Endothelial cell of umbilical vein (primary cell): Measurements from ENCODE around the gene CEP164. TPM values are rescaled to one million over a fixed set of nuclear protein-coding genes. Genes with fewer than 3 reads are reported as not detected.

Experiments used
- BruUV-seq: library from RNA; stranded (reverse); fragments of 400-500 nt; replicated peaks from 2 replicates; lab custom pipeline; 2021; lab: Mats Ljungman, UMichigan
- CTCF ChIA-PET: fragments of 300-600, 350-600 bp; sonication (Branson Sonifier 250); formaldehyde crosslinking; loops from one replicate; lab custom pipeline; 2021; ENCODE audit warnings: antibody characterized with exemption, inconsistent platforms; lab: Charles Lee
- POLR2A ChIA-PET: fragments of 300-600, 350-600 bp; sonication (Branson Sonifier 250); formaldehyde crosslinking; loops from one replicate; lab custom pipeline; 2021; ENCODE audit warnings: antibody characterized with exemption, inconsistent platforms; lab: Charles Lee
- DNase-seq: peaks from one replicate; pipeline ENCODE4 v3.0.0-alpha.2; 2011; ENCODE audit warnings: low read depth, low spot score
- FAIRE-seq: peaks from 2 replicates; lab custom pipeline; 2011; peaks lifted over from hg19 to GRCh38; lab: Jason Lieb, UNC
- H2AFZ ChIP-seq: 2 replicates; pipeline ENCODE4 v1.6.0; 2012; ENCODE audit warnings: low read depth, low read length, control low read depth, inconsistent platforms
- H3K27ac ChIP-seq: 2 replicates; pipeline ENCODE4 v1.5.1; 2011; ENCODE audit warnings: low read depth, mild to moderate bottlenecking, control low read depth, low read length, moderate library complexity; ENCODE audit not compliant: insufficient read depth
- H3K27me3 ChIP-seq, 2 experiments: 2 replicates each; pipeline versions ENCODE4 v1.6.0 to v1.6.1; 2011; ENCODE audit warnings: low read length in 2 of 2, mixed read lengths in 1 of 2; ENCODE audit not compliant: control insufficient read depth in 2 of 2, insufficient read depth in 2 of 2
- H3K36me3 ChIP-seq, 2 experiments: 2 replicates in 1 of 2; 3 replicates in 1 of 2; pipeline ENCODE4 v1.5.1; 2011; ENCODE audit warnings: low read length in 2 of 2, mild to moderate bottlenecking in 1 of 2, moderate library complexity in 1 of 2; ENCODE audit not compliant: control insufficient read depth in 2 of 2, insufficient read depth in 2 of 2; ENCODE audit errors: extremely low read depth in 1 of 2
- H3K4me1 ChIP-seq: 3 replicates; pipeline ENCODE4 v1.5.1; 2011; ENCODE audit warnings: mild to moderate bottlenecking, low read length; ENCODE audit not compliant: control insufficient read depth, insufficient read depth; ENCODE audit errors: extremely low read depth
- H3K4me2 ChIP-seq: 2 replicates; pipeline ENCODE4 v1.6.1; 2011; ENCODE audit warnings: low read length, control low read depth, mixed read lengths; ENCODE audit not compliant: insufficient read depth
- H3K4me3 ChIP-seq, 3 experiments: fragments of 200-600 bp in 1 of 3; sonication (generic), shearing (Covaris generic) in 1 of 3; replicated peaks in 1 of 3; 2 replicates each; pipeline ENCODE4 v1.5.1; 2011 to 2016; ENCODE audit warnings: control low read depth in 3 of 3, low read length in 3 of 3, mild to moderate bottlenecking in 2 of 3, inconsistent platforms in 1 of 3, low read depth in 1 of 3, moderate library complexity in 1 of 3; ENCODE audit not compliant: insufficient read depth in 1 of 3
- H3K79me2 ChIP-seq: 2 replicates; pipeline ENCODE4 v1.6.0; 2012; ENCODE audit warnings: low read length, inconsistent platforms; ENCODE audit not compliant: control insufficient read depth, insufficient read depth
- H3K9ac ChIP-seq: replicated peaks from 2 replicates; pipeline ENCODE3; 2011; ENCODE audit warnings: low read length, control low read depth; ENCODE audit not compliant: insufficient read depth; ENCODE audit errors: extremely low read depth
- H3K9me1 ChIP-seq: replicated peaks from 3 replicates; pipeline ENCODE4 v1.6.0; 2011; ENCODE audit warnings: mild to moderate bottlenecking, low read length; ENCODE audit not compliant: control insufficient read depth, insufficient read depth; ENCODE audit errors: extremely low read depth
- H3K9me3 ChIP-seq: replicated peaks from 2 replicates; pipeline ENCODE4 v1.5.1; 2012; ENCODE audit warnings: low read length, inconsistent platforms; ENCODE audit not compliant: control insufficient read depth, insufficient read depth
- H4K20me1 ChIP-seq: replicated peaks from 2 replicates; pipeline ENCODE3; 2011; ENCODE audit warnings: mild to moderate bottlenecking, low read length; ENCODE audit not compliant: control insufficient read depth, insufficient read depth; ENCODE audit errors: extremely low read depth
- CTCF ChIP-seq, 2 donors: IDR thresholded peaks; 1 replicate in 1 of 2; 2 replicates in 1 of 2; pipeline ENCODE4 v1.5.1; 2011; ENCODE audit warnings: low read length in 2 of 2, mild to moderate bottlenecking in 2 of 2, moderate library complexity in 2 of 2, control low read depth in 1 of 2, inconsistent platforms in 1 of 2, low read depth in 1 of 2; ENCODE audit not compliant: insufficient read depth in 1 of 2; ENCODE audit errors: extremely low read depth in 1 of 2
- EZH2 ChIP-seq: IDR thresholded peaks from 2 replicates; pipeline ENCODE4 v1.6.1; 2012; ENCODE audit warnings: borderline replicate concordance, low read depth, mild to moderate bottlenecking, moderate library complexity, low read length, inconsistent platforms; ENCODE audit not compliant: severe bottlenecking
- FOS ChIP-seq: IDR thresholded peaks from 2 replicates; pipeline ENCODE4 v1.6.1; 2011; ENCODE audit warnings: mild to moderate bottlenecking, low read length, moderate library complexity, borderline replicate concordance; ENCODE audit not compliant: insufficient read depth
- GATA2 ChIP-seq: IDR thresholded peaks from 2 replicates; pipeline ENCODE4 v1.7.0; 2011; ENCODE audit warnings: low read depth, mild to moderate bottlenecking, moderate library complexity, mixed read lengths, low read length; ENCODE audit not compliant: insufficient read length, insufficient read depth
- JUN ChIP-seq: IDR thresholded peaks from 2 replicates; pipeline ENCODE4 v1.6.1; 2011; ENCODE audit warnings: borderline replicate concordance, low read depth; ENCODE audit not compliant: insufficient read length, insufficient read depth
- MAX ChIP-seq: IDR thresholded peaks from 2 replicates; pipeline ENCODE4 v1.6.1; 2011; ENCODE audit not compliant: insufficient read depth, insufficient read length
- MYC ChIP-seq: IDR thresholded peaks from one replicate; pipeline ENCODE4 v1.6.1; 2011; ENCODE audit warnings: mild to moderate bottlenecking, low read depth, low read length
- POLR2A ChIP-seq: IDR thresholded peaks from 2 replicates; pipeline ENCODE4 v1.6.1; 2012; ENCODE audit warnings: low read depth, mild to moderate bottlenecking, control low read depth, low read length
- dilution Hi-C: fragments of 300-500 bp; cut with MboI; formaldehyde crosslinking; loops from one replicate; pipeline ENCODE4 v1.15.0; 2019; ENCODE audit warnings: low sequenced_read_pairs; ENCODE audit not compliant: extremely low pct_ligation_motif_present
- intact Hi-C: fragments of 100-400 bp; cut with micrococcal nuclease; formaldehyde crosslinking; loops from one replicate; pipeline ENCODE4 v1.10.0; 2022
- polyA plus RNA-seq, 4 experiments: library from polyadenylated mRNA; depleted of rRNA in 3 of 4; stranded (reverse) in 3 of 4; unstranded in 1 of 4; fragments of >200 nt; gene quantifications; 2 replicates each; pipeline versions ENCODE4 v1.2.1 to v1.2.3, GENCODE V29; 2011 to 2012; ENCODE audit warnings: missing spikeins in 1 of 4
- total RNA-seq: library from RNA; stranded (reverse); gene quantifications from 2 replicates; pipeline ENCODE4 v1.2.3, GENCODE V29; 2021

The CEP164 gene
- total and polyA plus RNA-seq, 2 donors (not counting 3 experiments of a cell fraction or from before 2014, with no cell fraction given): 22.7 to 48.4 TPM

GRCh38 chr11:117303101-117303500 lies 24.6 kb upstream of the CEP164 start:
- CTCF ChIA-PET: interaction anchor here (1.2 kb wide), 1 partner anchor 24 kb away, joined by 3 read pairs; the partner anchor contains the start of gene CEP164

More at GRCh38 chr11:117303101-117303500, 24.6 kb upstream of the CEP164 start:
- H3K79me2 ChIP-seq: no peaks in the 10 kb centered on the region
- H3K9me1 ChIP-seq: no peaks in the 10 kb centered on the region
- H2AFZ ChIP-seq: no peak overlapping the region
- dilution Hi-C loops (no loop called here), intact Hi-C loops (no loop called here)
- no peak overlapping the region for H3K4me3 ChIP-seq
- BruUV-seq: no TSS peak
- no peak overlapping the region for H3K27ac ChIP-seq
- H3K9me3 ChIP-seq: no peaks in the 10 kb centered on the region
- H3K4me1 ChIP-seq: no peaks in the 10 kb centered on the region
- FAIRE-seq (no peak), DNase-seq (no peak)
- H3K36me3 ChIP-seq: peaks cover 0 to 2% of the 10 kb centered on the region in 2 experiments
- no peak for TF ChIP-seq MAX
- TF ChIP-seq POLR2A: no peak
- TF ChIP-seq FOS: no peak
- TF ChIP-seq MYC: no peak
- TF ChIP-seq EZH2: no peak
- no peak for TF ChIP-seq CTCF (IDR thresholded peaks at IDR 0.05; ENCODE audit: extremely low read depth in 1 of 2, insufficient read depth in 1 of 2, low read depth in 1 of 2, low read length in 2 of 2)
- no peak for TF ChIP-seq JUN
- TF ChIP-seq GATA2: no peak
- H3K9ac ChIP-seq: no peak overlapping the region
- H4K20me1 ChIP-seq: no peaks in the 10 kb centered on the region
- POLR2A ChIA-PET: interaction anchor here (0.6 kb wide), 1 partner anchor 741 kb away, joined by 13 read pairs; no protein-coding TSS in a partner anchor
- H3K27me3 ChIP-seq: no peaks in the 10 kb centered on the region
- no peak overlapping the region for H3K4me2 ChIP-seq
